DMS 273 (cell line): ENCODE results near the gene DHPS.
"Not testable (repeated sequence)": the region's sequence is repeated elsewhere in the genome, so short reads cannot be mapped to it uniquely, and the experiment has no call there.

Source experiments
- DNase-seq: peaks from one replicate; lab custom pipeline; 2025; ENCODE audit not compliant: unreplicated experiment; lab: John Stamatoyannopoulos, UW

The DHPS gene

DNA sequence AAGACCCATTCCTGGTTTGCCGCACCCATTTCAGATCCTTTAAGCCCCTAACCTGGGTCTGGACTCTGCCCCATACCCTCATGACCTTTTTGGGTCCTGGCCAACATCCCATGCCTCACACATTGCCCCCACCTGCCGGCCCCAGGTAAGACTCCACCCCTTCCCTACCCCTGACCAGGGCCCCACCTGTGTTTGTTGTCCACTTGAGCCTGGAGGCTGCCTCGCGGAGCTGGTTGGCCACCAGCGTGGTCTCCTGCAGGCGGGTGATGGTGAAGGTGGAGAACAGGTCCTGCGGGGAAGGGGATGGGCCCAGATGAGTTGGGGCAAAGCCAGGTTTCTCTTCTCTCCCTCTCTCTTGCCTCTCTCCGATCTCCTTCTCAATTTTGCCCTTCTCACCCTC, 34.6 kb downstream of the DHPS start:
- no peak for DNase-seq

DNA sequence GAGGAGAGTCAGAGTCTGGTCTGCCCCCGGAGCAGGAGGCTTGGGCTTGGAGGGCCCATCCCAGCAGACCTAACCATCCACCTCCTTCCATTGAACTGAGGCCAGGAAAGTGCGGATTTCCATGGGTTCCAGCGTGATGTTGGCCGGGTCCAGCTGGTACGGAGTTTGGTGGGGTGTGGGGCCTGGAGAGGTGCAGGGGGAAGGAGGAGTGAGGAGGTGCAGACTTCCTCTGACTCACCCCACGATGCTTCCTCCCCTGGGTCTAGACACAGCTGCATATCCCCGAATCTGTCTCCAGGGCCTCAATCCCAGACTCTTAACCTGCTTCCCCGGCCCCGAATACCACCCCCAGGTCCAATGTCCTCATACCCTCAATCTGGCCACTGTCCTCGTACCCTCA, 35.1 kb downstream of the DHPS start:
- DNase-seq: no peak

DNA sequence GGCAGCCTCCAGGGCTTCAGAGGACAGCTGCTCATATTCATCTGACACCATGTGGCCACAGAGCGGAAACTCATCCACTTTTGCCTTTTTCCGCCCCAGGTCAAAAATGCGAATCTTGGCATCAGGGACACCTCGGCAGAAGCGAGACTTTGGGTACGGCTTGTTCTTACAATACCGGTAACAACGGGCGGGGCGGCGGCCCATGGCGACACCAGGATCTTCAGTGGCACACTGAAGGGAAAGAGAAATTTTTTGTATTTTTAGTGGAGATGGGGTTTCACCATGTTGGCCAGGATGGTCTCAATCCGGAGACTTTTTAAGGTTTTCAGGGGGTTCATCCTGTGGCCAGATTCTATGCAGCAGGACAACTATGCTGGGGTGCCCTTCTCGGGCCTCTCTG, 38.0 kb downstream of the DHPS start:
- not testable (repeated sequence) for DNase-seq

- DNase-seq: no peak
Measured at GRCh38 chr19:12642506-12642905, 39.2 kb downstream of the DHPS start.

DNA sequence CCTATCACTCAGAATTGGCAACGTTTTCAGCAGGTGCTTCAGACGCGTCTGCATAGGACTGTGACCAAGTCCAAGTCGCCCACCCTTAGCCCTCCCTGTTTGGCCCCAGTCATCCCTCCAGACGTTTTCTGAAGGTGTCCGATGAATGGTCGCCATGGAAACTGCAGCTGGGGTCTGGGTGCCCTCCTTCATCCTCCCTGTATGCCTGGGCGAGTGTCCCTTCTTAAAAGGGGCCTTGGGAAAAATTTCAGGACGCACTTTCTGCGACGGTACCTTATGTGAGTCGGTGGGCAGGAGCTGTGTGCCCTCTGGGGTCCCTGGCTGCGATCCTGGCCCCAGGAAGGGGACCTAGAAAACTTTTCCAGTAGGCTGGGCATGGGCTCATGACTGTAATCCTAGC, 40.2 kb downstream of the DHPS start:
- no peak for DNase-seq

- peak; percentile 86 for DNase-seq
Measured at GRCh38 chr19:12639901-12640613, 41.6 kb downstream of the DHPS start.

- DNase-seq: no peak
Measured at GRCh38 chr19:12638611-12639182, 43.0 kb downstream of the DHPS start.

DNA sequence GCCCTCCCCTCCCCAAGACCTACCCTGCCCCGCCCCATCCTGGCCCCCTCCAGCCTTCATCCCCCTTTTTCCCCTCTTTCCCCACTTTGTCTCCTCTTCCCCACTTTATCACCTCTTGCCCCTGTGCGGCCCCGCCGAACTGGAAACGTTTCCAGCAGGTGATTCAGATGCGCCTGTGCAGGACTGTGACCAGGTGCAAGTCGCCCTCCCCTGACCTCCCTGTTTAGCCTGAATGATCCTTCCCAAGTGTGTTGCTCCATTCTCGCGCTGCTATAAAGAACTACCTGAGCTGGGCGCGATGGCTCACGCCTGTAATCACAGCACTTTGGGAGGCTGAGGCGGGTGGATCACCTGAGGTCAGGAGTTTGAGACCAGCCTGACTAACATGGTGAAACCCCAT, 45.0 kb downstream of the DHPS start:
- no peak for DNase-seq

DNA sequence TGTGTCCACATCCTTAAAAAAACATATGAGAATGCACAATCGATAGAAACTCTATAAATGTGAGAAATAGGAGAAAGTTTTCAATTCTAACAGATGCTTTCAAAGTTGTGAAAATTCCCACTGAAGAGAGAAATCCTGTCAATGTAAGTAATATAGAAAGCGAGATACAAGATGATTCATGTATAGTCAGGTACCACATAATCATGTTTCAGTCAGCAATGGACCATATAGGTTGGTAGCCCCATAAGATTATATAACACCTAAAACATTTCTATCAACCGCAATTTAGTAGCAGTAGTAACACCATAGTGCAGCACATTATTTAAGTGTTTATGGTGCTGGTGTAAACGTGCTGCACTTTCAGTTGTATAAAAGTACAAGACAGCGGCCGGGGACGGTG, 52.5 kb downstream of the DHPS start:
- DNase-seq: no peak

GRCh38 chr19:12628040-12629022, 53.3 kb downstream of the DHPS start:
- peak; percentile 55 for DNase-seq

DNA sequence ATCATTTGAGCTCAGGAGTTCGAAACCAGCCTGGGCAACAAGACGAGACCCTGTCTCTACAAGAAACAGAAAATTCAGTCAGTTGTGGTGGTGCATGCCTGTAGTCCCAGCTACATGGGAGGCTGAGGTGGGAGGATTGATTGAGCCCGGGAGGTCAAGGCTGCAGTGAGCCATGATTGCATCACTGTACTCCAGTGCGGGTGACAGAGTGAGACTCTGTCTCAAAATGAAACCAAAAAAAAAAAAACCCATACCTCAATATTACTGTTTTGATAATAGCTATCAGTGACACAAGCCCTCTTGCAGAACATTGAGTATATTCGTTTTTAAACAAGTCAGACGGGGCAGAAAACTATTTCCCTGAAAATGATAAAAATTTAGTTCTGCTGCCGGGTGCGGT, 54.7 kb downstream of the DHPS start:
- DNase-seq: no peak
